Neural cell (in vitro differentiated cells): Measurements from ENCODE around the gene YIPF6. TPM values are rescaled to one million over a fixed set of nuclear protein-coding genes. Genes with fewer than 3 reads are reported as not detected.
"Not testable (repeated sequence)": the region's sequence is repeated elsewhere in the genome, so short reads cannot be mapped to it uniquely, and the experiment has no call there.

Experiments used
- H2AFZ ChIP-seq: fragments of 200-600, 300-800 bp; sonication (generic), shearing (Covaris generic); 2 replicates; pipeline ENCODE4 v1.6.0; 2014; ENCODE audit warnings: low read depth, mild to moderate bottlenecking, antibody characterized with exemption, low read length, moderate library complexity
- H3F3A ChIP-seq: fragments of 200-600 bp; shearing (Covaris generic); 2 replicates; pipeline ENCODE4 v1.6.1; 2016; ENCODE audit warnings: mild to moderate bottlenecking, moderate library complexity, mixed read lengths, antibody characterized with exemption, low read length; ENCODE audit not compliant: insufficient read depth, poor library complexity, severe bottlenecking
- H3K27ac ChIP-seq: fragments of 200-600, 300-800 bp; sonication (generic), shearing (Covaris generic); 2 replicates; pipeline ENCODE4 v1.5.1; 2014; ENCODE audit warnings: mild to moderate bottlenecking, low read length, moderate library complexity
- H3K27me3 ChIP-seq: fragments of 300-800, 200-600 bp; sonication (generic), shearing (Covaris generic); 2 replicates; pipeline ENCODE4 v1.6.0; 2014; ENCODE audit warnings: mild to moderate bottlenecking, low read depth, low read length, moderate library complexity; ENCODE audit not compliant: insufficient read depth
- H3K36me3 ChIP-seq: fragments of 300-800, 200-600 bp; sonication (generic), shearing (Covaris generic); 2 replicates; pipeline ENCODE4 v1.5.1; 2014; ENCODE audit warnings: mild to moderate bottlenecking, antibody characterized with exemption, low read length, moderate library complexity; ENCODE audit not compliant: insufficient read depth
- H3K4me2 ChIP-seq: fragments of 300-800, 200-600 bp; sonication (generic), shearing (Covaris generic); 2 replicates; pipeline ENCODE4 v1.6.0; 2014; ENCODE audit warnings: mild to moderate bottlenecking, low read length
- H3K4me3 ChIP-seq: fragments of 300-800, 200-600 bp; sonication (generic), shearing (Covaris generic); 2 replicates; pipeline ENCODE4 v1.5.1; 2014; ENCODE audit warnings: mild to moderate bottlenecking, low read length, moderate library complexity
- H3K79me2 ChIP-seq: fragments of 200-600 bp; shearing (Covaris generic); replicated peaks from 2 replicates; pipeline ENCODE4 v1.6.0; 2014; ENCODE audit warnings: mild to moderate bottlenecking, low read length, moderate library complexity; ENCODE audit not compliant: insufficient read depth
- H3K9ac ChIP-seq: fragments of 300-800, 200-600 bp; sonication (generic), shearing (Covaris generic); 2 replicates; pipeline ENCODE4 v1.6.1; 2016; ENCODE audit warnings: mild to moderate bottlenecking, low read length, mixed read lengths
- H3K9me2 ChIP-seq: fragments of 200-600 bp; shearing (Covaris generic); 2 replicates; pipeline ENCODE4 v1.6.1; 2016; ENCODE audit warnings: mild to moderate bottlenecking, low read length, mixed read lengths; ENCODE audit not compliant: insufficient read depth
- H3K9me3 ChIP-seq: fragments of 200-600, 300-800 bp; sonication (generic), shearing (Covaris generic); 2 replicates; pipeline ENCODE4 v1.6.1; 2016; ENCODE audit warnings: mild to moderate bottlenecking, mixed run types, low read length, moderate library complexity, mixed read lengths
- H4K20me1 ChIP-seq: fragments of 200-600 bp; shearing (Covaris generic); 2 replicates; pipeline ENCODE4 v1.6.1; 2016; ENCODE audit warnings: mild to moderate bottlenecking, mixed run types; ENCODE audit not compliant: insufficient read depth
- EP300 ChIP-seq: fragments of 450-650 bp; conservative IDR thresholded peaks from 2 replicates; pipeline ENCODE4 v1.6.1; 2014; ENCODE audit warnings: antibody characterized with exemption, mild to moderate bottlenecking, moderate library complexity; ENCODE audit not compliant: poor library complexity, severe bottlenecking
- EZH2 ChIP-seq: fragments of 200-600, 300-800 bp; shearing (Covaris generic), sonication (generic); IDR thresholded peaks from 2 replicates; pipeline ENCODE4 v1.6.1; 2014; ENCODE audit warnings: antibody characterized with exemption, low read length, borderline replicate concordance, mild to moderate bottlenecking; ENCODE audit not compliant: insufficient read depth, poor library complexity, severe bottlenecking
- POLR2AphosphoS5 ChIP-seq: IDR thresholded peaks from 2 replicates; pipeline ENCODE4 v1.6.1; 2012
- RAD21 ChIP-seq: fragments of 450-650 bp; conservative IDR thresholded peaks from 2 replicates; pipeline ENCODE4 v1.6.1; 2014; ENCODE audit warnings: antibody characterized with exemption, mild to moderate bottlenecking, moderate library complexity
- SMC3 ChIP-seq: fragments of 450-650 bp; conservative IDR thresholded peaks from 2 replicates; pipeline ENCODE4 v1.6.1; 2014; ENCODE audit warnings: antibody characterized with exemption, mild to moderate bottlenecking, moderate library complexity; ENCODE audit not compliant: poor library complexity
- TAF1 ChIP-seq: IDR thresholded peaks from 2 replicates; pipeline ENCODE4 v1.6.1; 2012; ENCODE audit warnings: low read depth
- polyA plus RNA-seq: library from polyadenylated mRNA; depleted of rRNA; stranded (reverse); fragments of >200 nt; gene quantifications from 2 replicates; pipeline ENCODE4 v1.2.3, GENCODE V29; 2014
- TF ChIP-seq, protein P1 (sequence below): fragments of 450-650 bp; IDR thresholded peaks from 2 replicates; pipeline ENCODE4 v1.5.1; 2014; ENCODE audit warnings: antibody characterized with exemption, mild to moderate bottlenecking, moderate library complexity; ENCODE audit not compliant: poor library complexity, severe bottlenecking
- TF ChIP-seq, protein P2 (sequence below): IDR thresholded peaks from 2 replicates; pipeline ENCODE4 v1.6.1; 2012; ENCODE audit warnings: borderline replicate concordance

Gene YIPF6
- polyA plus RNA-seq, 1 donor from 2014 or later: 28.5 TPM

GRCh38 chrX:68556036-68556435, 57.2 kb downstream of the YIPF6 start:
- Histone ChIP-seq H3K79me2 (no peaks in the 10 kb centered on the region), H3K9me3 (no peaks in the 10 kb centered on the region), H3K9me2 (no peaks in the 10 kb centered on the region), H3K36me3 (no peaks in the 10 kb centered on the region), H3F3A (no peaks in the 10 kb centered on the region), H3K4me2 (no peak overlapping the region), H4K20me1 (no peaks in the 10 kb centered on the region), H3K4me3 (no peak overlapping the region), H2AFZ (no peak overlapping the region), H3K27me3 (no peaks in the 10 kb centered on the region), H3K27ac (no peak overlapping the region), H3K9ac (no peak overlapping the region)
- no peak for TF ChIP-seq SMC3
- TF ChIP-seq EZH2: no peak
- no peak for TF ChIP-seq EP300
- TF ChIP-seq RAD21: no peak
- TF ChIP-seq, protein P1, sequence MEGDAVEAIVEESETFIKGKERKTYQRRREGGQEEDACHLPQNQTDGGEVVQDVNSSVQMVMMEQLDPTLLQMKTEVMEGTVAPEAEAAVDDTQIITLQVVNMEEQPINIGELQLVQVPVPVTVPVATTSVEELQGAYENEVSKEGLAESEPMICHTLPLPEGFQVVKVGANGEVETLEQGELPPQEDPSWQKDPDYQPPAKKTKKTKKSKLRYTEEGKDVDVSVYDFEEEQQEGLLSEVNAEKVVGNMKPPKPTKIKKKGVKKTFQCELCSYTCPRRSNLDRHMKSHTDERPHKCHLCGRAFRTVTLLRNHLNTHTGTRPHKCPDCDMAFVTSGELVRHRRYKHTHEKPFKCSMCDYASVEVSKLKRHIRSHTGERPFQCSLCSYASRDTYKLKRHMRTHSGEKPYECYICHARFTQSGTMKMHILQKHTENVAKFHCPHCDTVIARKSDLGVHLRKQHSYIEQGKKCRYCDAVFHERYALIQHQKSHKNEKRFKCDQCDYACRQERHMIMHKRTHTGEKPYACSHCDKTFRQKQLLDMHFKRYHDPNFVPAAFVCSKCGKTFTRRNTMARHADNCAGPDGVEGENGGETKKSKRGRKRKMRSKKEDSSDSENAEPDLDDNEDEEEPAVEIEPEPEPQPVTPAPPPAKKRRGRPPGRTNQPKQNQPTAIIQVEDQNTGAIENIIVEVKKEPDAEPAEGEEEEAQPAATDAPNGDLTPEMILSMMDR: no peak
- no peak for TF ChIP-seq TAF1
- TF ChIP-seq POLR2AphosphoS5: no peak
- TF ChIP-seq, protein P2, sequence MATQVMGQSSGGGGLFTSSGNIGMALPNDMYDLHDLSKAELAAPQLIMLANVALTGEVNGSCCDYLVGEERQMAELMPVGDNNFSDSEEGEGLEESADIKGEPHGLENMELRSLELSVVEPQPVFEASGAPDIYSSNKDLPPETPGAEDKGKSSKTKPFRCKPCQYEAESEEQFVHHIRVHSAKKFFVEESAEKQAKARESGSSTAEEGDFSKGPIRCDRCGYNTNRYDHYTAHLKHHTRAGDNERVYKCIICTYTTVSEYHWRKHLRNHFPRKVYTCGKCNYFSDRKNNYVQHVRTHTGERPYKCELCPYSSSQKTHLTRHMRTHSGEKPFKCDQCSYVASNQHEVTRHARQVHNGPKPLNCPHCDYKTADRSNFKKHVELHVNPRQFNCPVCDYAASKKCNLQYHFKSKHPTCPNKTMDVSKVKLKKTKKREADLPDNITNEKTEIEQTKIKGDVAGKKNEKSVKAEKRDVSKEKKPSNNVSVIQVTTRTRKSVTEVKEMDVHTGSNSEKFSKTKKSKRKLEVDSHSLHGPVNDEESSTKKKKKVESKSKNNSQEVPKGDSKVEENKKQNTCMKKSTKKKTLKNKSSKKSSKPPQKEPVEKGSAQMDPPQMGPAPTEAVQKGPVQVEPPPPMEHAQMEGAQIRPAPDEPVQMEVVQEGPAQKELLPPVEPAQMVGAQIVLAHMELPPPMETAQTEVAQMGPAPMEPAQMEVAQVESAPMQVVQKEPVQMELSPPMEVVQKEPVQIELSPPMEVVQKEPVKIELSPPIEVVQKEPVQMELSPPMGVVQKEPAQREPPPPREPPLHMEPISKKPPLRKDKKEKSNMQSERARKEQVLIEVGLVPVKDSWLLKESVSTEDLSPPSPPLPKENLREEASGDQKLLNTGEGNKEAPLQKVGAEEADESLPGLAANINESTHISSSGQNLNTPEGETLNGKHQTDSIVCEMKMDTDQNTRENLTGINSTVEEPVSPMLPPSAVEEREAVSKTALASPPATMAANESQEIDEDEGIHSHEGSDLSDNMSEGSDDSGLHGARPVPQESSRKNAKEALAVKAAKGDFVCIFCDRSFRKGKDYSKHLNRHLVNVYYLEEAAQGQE: no peak

DNA sequence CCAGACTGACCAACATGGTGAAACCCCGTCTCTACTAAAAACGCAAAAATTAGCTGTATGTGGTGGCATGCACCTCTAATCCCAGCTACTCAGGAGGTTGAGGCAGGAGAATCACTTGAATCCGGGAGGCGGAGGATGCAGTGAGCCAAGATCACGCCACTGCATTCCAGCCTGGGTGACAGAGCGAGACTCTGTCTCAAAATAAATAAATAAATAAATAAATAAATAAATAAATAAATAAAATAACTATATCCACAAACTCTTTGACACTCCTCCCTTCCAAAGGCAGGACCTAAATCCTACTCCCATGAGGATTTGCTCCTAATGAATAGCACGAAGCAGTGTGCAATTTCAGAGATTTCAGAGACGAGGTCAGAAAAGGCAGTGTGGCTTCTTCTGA, 58.3 kb downstream of the YIPF6 start:
- H3K27ac ChIP-seq, H3K9ac ChIP-seq, H4K20me1 ChIP-seq, H3K4me2 ChIP-seq, H3K9me3 ChIP-seq, H3K36me3 ChIP-seq, H3F3A ChIP-seq, H3K4me3 ChIP-seq, H3K27me3 ChIP-seq, H3K79me2 ChIP-seq, H3K9me2 ChIP-seq, H2AFZ ChIP-seq: not testable (repeated sequence)

- not testable (repeated sequence) for H3K4me2 ChIP-seq, H3F3A ChIP-seq, H3K4me3 ChIP-seq, H3K9me2 ChIP-seq, H3K9me3 ChIP-seq, H3K27me3 ChIP-seq, H3K36me3 ChIP-seq, H3K79me2 ChIP-seq, H3K9ac ChIP-seq, H2AFZ ChIP-seq, H3K27ac ChIP-seq, H4K20me1 ChIP-seq
Measured at GRCh38 chrX:68559905-68560304, 61.1 kb downstream of the YIPF6 start.
